Measurements from ENCODE around the gene AKAP3. TPM values are rescaled to one million over a fixed set of nuclear protein-coding genes. Genes with fewer than 3 reads are reported as not detected.

Gene AKAP3
- polyA plus RNA-seq, 4 donors, result 2.8 to 4.7 (median 3.9) TPM

- DNase-seq (ENCODE audit: low read depth in 4 of 4, low spot score in 2 of 4), result no peak
These were observed 44.9 kb downstream of the AKAP3 start for GRCh38 chr12:4603946-4604345.

- no peak for DNase-seq (ENCODE audit: low read depth in 4 of 4, low spot score in 2 of 4)
These were observed 45.4 kb downstream of the AKAP3 start for GRCh38 chr12:4603421-4603820.

DNA sequence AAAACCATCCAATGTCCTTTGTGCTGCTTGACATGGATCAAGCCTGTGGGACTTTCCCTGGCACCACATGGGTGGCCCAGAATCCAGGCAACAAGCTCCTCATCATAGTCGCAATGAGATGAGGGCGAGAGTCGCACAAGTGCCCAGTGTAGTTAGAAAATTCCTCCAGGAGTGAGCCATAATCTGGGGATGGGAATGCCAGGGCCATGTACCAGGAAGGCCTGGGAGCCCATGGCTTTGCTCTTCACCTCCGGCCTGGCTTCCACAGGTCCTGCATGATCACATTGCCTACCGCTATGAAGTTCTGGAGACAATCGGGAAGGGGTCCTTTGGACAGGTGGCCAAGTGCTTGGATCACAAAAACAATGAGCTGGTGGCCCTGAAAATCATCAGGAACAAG is 53.0 kb downstream of the AKAP3 start:
- no peak for DNase-seq (ENCODE audit: low read depth in 4 of 4, low spot score in 2 of 4)

GRCh38 chr12:4591180-4591687 is 57.6 kb downstream of the AKAP3 start:
- no peak for DNase-seq (ENCODE audit: low read depth in 4 of 4, low spot score in 2 of 4)

- DNase-seq (ENCODE audit: low read depth in 4 of 4, low spot score in 2 of 4), result no peak
These were observed 58.9 kb downstream of the AKAP3 start for GRCh38 chr12:4589941-4590340.

DNA sequence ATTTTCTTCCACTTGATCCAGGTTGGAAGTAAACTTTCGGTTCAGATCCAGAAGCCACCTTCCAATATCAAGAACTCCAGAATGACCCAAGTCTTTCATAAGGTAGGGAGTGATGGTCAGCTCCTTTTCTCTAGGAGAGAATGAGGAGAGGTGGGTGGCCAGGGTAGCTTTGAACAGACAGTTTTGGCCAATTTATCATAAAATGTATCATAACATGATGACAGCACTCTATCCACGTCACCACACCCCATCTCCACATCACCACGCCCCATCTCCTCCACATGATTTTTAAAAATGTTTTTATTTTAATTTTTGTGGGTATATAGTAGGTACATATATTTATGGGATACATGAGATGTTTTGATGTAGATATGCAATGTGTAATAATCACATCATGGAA is 59.9 kb downstream of the AKAP3 start:
- DNase-seq (ENCODE audit: low read depth in 4 of 4, low spot score in 2 of 4), result no peak

- DNase-seq (ENCODE audit: low read depth in 4 of 4, low spot score in 2 of 4), result no peak
These were observed 61.7 kb downstream of the AKAP3 start for GRCh38 chr12:4587108-4587507.

GRCh38 chr12:4586500-4586899 is 62.4 kb downstream of the AKAP3 start:
- no peak for DNase-seq (ENCODE audit: low read depth in 4 of 4, low spot score in 2 of 4)

- DNase-seq (ENCODE audit: low read depth in 4 of 4, low spot score in 2 of 4), result no peak
These were observed 64.0 kb downstream of the AKAP3 start for GRCh38 chr12:4584896-4585295.

GRCh38 chr12:4584281-4584680 is 64.6 kb downstream of the AKAP3 start:
- no peak for DNase-seq (ENCODE audit: low read depth in 4 of 4, low spot score in 2 of 4)

GRCh38 chr12:4580281-4580688 is 68.6 kb downstream of the AKAP3 start:
- no peak for DNase-seq (ENCODE audit: low read depth in 4 of 4, low spot score in 2 of 4)

DNA sequence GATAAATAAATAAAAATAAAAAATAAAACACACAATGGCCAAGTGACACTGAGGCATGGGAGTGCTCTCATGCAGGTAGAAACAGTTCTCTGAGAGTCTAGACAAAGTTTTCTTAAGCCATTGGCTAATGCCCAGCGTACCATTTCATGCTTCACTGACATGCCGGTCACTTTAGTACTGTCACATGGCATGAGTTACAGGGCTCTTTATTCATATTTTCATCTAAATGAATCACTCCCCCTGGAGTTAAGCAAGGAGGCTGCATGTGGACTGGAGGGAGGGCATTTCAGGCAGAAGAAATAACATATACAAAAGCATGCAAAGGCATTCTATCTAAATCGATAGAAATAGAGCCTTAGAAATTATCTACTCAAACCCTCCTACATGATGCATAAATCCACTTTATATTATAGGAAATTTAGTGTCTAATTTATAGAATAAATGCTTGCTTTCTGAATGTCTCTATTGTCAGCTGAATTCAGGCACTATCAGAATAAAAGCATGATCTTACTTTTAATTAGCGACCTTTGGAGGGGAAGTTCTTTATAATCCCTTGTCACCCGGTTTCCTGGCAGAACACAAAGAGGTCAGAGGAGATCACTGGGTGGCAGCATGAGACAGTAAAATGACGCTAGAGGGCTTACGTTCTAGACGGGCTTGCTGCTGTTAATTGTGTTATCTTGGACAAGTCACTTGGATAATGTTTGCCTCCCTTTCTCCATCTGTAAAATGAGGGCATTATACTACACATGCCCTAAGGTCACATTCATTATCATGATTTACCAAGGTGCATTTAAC is 69.3 kb downstream of the AKAP3 start:
- DNase-seq (ENCODE audit: low read depth in 4 of 4, low spot score in 2 of 4), result no peak

GRCh38 chr12:4572680-4573079 is 76.2 kb downstream of the AKAP3 start:
- no peak for DNase-seq (ENCODE audit: low read depth in 4 of 4, low spot score in 2 of 4)

DNA sequence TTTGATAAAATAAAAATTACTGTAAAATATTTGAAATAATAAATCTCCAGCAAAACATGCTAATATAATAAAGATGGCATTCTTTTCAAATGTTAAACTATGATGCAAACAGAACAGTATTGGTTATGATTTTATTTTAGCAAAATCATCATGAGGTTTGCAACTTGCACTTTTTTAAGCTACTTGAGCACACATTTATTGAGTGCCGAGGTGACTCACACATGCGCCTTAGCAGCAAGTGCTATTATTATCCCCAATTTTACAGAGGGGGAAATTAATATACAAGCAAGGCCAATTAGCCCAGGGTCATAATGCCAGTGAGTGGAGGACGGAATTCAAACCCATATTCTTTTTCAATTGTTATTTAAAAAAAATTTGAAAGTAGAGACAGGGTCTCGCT is 79.6 kb downstream of the AKAP3 start:
- no peak for DNase-seq (ENCODE audit: low read depth in 4 of 4, low spot score in 2 of 4)

- DNase-seq (ENCODE audit: low read depth in 4 of 4, low spot score in 2 of 4), result no peak
These were observed 81.6 kb downstream of the AKAP3 start for GRCh38 chr12:4567073-4567881.

GRCh38 chr12:4566474-4566873 is 82.4 kb downstream of the AKAP3 start:
- DNase-seq (ENCODE audit: low read depth in 4 of 4, low spot score in 2 of 4), result no peak

Other genes starting within 250 kb of the AKAP3 start
- gene FGF6, start 203.2 kb downstream of the AKAP3 start, polyA plus RNA-seq (ENCODE audit: insufficient read length in 4 of 4), result not detected
- gene RAD51AP1, start 110.2 kb downstream of the AKAP3 start, polyA plus RNA-seq (ENCODE audit: insufficient read length in 4 of 4), result 10 to 100 TPM; 24.4 to 29.0 (median 26.3) TPM
- gene DYRK4, start 86.8 kb downstream of the AKAP3 start, polyA plus RNA-seq (ENCODE audit: insufficient read length in 4 of 4), result 10 to 100 TPM; 49.8 to 61.5 (median 59.0) TPM
- gene NDUFA9, start 63 bp upstream of the AKAP3 start, polyA plus RNA-seq (ENCODE audit: insufficient read length in 4 of 4), result 100 to 1,000 TPM in 3 of 4 donors, 10 to 100 TPM in 1; 97.8 to 124 (median 115) TPM
- 1 to 10 TPM; 3.1 to 4.0 (median 3.5) TPM for gene GALNT8, start 71.3 kb upstream of the AKAP3 start, polyA plus RNA-seq (ENCODE audit: insufficient read length in 4 of 4)

Data from left renal cortex interstitium (tissue), 4 donors.